Cardiac muscle cell (in vitro differentiated cells and primary cell): Measurements from ENCODE around the gene KRTAP4-6. TPM values are rescaled to one million over a fixed set of nuclear protein-coding genes. Genes with fewer than 3 reads are reported as not detected.
"Not testable (repeated sequence)": the region's sequence is repeated elsewhere in the genome, so short reads cannot be mapped to it uniquely, and the experiment has no call there.

ENCODE experiments used
- DNase-seq, 2 donors: peaks; one replicate each; pipeline versions ENCODE4 v3.0.0 to v3.0.0-alpha.2; 2010 to 2017; ENCODE audit warnings: low read depth in 1 of 2, low spot score in 1 of 2
- H3K27ac ChIP-seq: fragments of 200-600 bp; sonication (generic); 2 replicates; pipeline ENCODE4 v1.5.1; 2016
- H3K27me3 ChIP-seq: fragments of 200-600 bp; sonication (generic); 2 replicates; pipeline ENCODE4 v1.6.0; 2016; ENCODE audit warnings: control low read depth
- H3K36me3 ChIP-seq: fragments of 200-600 bp; sonication (generic); 2 replicates; pipeline ENCODE4 v1.5.1; 2016; ENCODE audit warnings: control low read depth
- H3K4me1 ChIP-seq: fragments of 200-600 bp; sonication (generic); 2 replicates; pipeline ENCODE4 v1.8.1; 2017; ENCODE audit warnings: low read depth, mild to moderate bottlenecking, mixed run types
- H3K4me3 ChIP-seq: fragments of 200-600 bp; sonication (generic); 2 replicates; pipeline ENCODE4 v1.5.1; 2016; ENCODE audit warnings: mild to moderate bottlenecking
- H3K9me3 ChIP-seq: fragments of 200-600 bp; sonication (generic); 2 replicates; pipeline ENCODE4 v1.5.1; 2017; ENCODE audit warnings: low read depth, mild to moderate bottlenecking, control low read depth
- CTCF ChIP-seq: IDR thresholded peaks from 2 replicates; pipeline ENCODE4 v1.5.1; 2012; ENCODE audit warnings: low read depth, mild to moderate bottlenecking, low read length
- polyA plus RNA-seq: library from polyadenylated mRNA; unstranded; fragments of >200 nt; fragmentation: Nextera tagmentation; extraction: Ambion mirVana; gene quantifications from 2 replicates; pipeline ENCODE4 v1.2.1, GENCODE V29; 2016
- total RNA-seq: library from RNA; depleted of rRNA; stranded (reverse); fragments of >200 nt; gene quantifications from 2 replicates; pipeline ENCODE4 v1.2.3, GENCODE V29; 2016

KRTAP4-6 gene
- total and polyA plus RNA-seq, 2 experiments from 2014 or later = not detected

- no peaks in the 10 kb centered on the region for H3K9me3 ChIP-seq
- H3K36me3 ChIP-seq = no peaks in the 10 kb centered on the region
- H3K4me1 ChIP-seq = no peaks in the 10 kb centered on the region
- no peak for TF ChIP-seq CTCF
- no peaks in the 10 kb centered on the region for H3K27me3 ChIP-seq
- no peak overlapping the region for H3K4me3 ChIP-seq
- no peak for DNase-seq
- H3K27ac ChIP-seq = no peak overlapping the region
These were observed 13.9 kb downstream of the KRTAP4-6 start for GRCh38 chr17:41126412-41126811.

- DNase-seq = no peak
- no peaks in the 10 kb centered on the region for H3K36me3 ChIP-seq
- no peaks in the 10 kb centered on the region for H3K9me3 ChIP-seq
- H3K27ac ChIP-seq = no peak overlapping the region
- no peak overlapping the region for H3K4me3 ChIP-seq
- no peak for TF ChIP-seq CTCF
- H3K27me3 ChIP-seq = no peaks in the 10 kb centered on the region
- H3K4me1 ChIP-seq = no peaks in the 10 kb centered on the region
These were observed 15.3 kb downstream of the KRTAP4-6 start for GRCh38 chr17:41125064-41125463.

- not testable (repeated sequence) for DNase-seq, H3K27me3 ChIP-seq, H3K27ac ChIP-seq, H3K9me3 ChIP-seq, H3K4me3 ChIP-seq, H3K36me3 ChIP-seq, H3K4me1 ChIP-seq
These were observed 16.4 kb downstream of the KRTAP4-6 start, which contains the start of gene KRTAP4-12 for GRCh38 chr17:41123991-41124371. TSS of gene KRTAP4-12 (minus strand) at chr17:41124182. CDS start at chr17:41124122, 60 bp downstream.

- H3K4me1 ChIP-seq, H3K27me3 ChIP-seq, H3K9me3 ChIP-seq, H3K27ac ChIP-seq, DNase-seq, H3K4me3 ChIP-seq, H3K36me3 ChIP-seq: not testable (repeated sequence)
These were observed 16.9 kb downstream of the KRTAP4-6 start for GRCh38 chr17:41123292-41123990.

- no peak overlapping the region for H3K4me3 ChIP-seq
- H3K36me3 ChIP-seq = no peaks in the 10 kb centered on the region
- H3K27me3 ChIP-seq = no peaks in the 10 kb centered on the region
- no peak overlapping the region for H3K27ac ChIP-seq
- no peaks in the 10 kb centered on the region for H3K4me1 ChIP-seq
- H3K9me3 ChIP-seq = no peaks in the 10 kb centered on the region
- DNase-seq = no peak
- TF ChIP-seq CTCF = no peak
These were observed 18.6 kb downstream of the KRTAP4-6 start for GRCh38 chr17:41121742-41122141.

- DNase-seq, H3K9me3 ChIP-seq, H3K27me3 ChIP-seq, H3K27ac ChIP-seq, H3K4me3 ChIP-seq, H3K4me1 ChIP-seq, H3K36me3 ChIP-seq: not testable (repeated sequence)
These were observed 20.4 kb downstream of the KRTAP4-6 start for GRCh38 chr17:41119696-41120690.

- DNase-seq = no peak
- Histone ChIP-seq H3K4me3 (no peak overlapping the region), H3K36me3 (no peaks in the 10 kb centered on the region), H3K27me3 (no peaks in the 10 kb centered on the region), H3K27ac (no peak overlapping the region), H3K4me1 (no peaks in the 10 kb centered on the region), H3K9me3 (no peaks in the 10 kb centered on the region)
- no peak for TF ChIP-seq CTCF
These were observed 21.6 kb downstream of the KRTAP4-6 start for GRCh38 chr17:41118721-41119120.

- not testable (repeated sequence) for H3K4me3 ChIP-seq, H3K36me3 ChIP-seq, H3K27me3 ChIP-seq, H3K9me3 ChIP-seq, H3K4me1 ChIP-seq, DNase-seq, H3K27ac ChIP-seq
These were observed 22.4 kb downstream of the KRTAP4-6 start, which contains the start of gene KRTAP4-11 for GRCh38 chr17:41117846-41118386. TSS of gene KRTAP4-11 (minus strand) at chr17:41118373. CDS start at chr17:41118315, 58 bp downstream.
